OCI-LY1 (cell line): ENCODE data around the gene FERMT2.

Experiments
- EZH2 ChIP-seq: fragments of 200-600 bp; sonication (generic), shearing (Covaris generic); IDR thresholded peaks from 2 replicates; pipeline ENCODE4 v1.8.0; 2017; ENCODE audit warnings: borderline replicate concordance, mixed run types, mild to moderate bottlenecking, antibody characterized with exemption, low read length, moderate library complexity, mixed read lengths
- TF ChIP-seq, protein P1 (sequence below): fragments of 200-600 bp; sonication (generic), shearing (Covaris generic); IDR thresholded peaks from 2 replicates; pipeline ENCODE4 v1.5.1; 2017; ENCODE audit warnings: mild to moderate bottlenecking, antibody characterized with exemption, low read length, moderate library complexity, mixed read lengths

DNA sequence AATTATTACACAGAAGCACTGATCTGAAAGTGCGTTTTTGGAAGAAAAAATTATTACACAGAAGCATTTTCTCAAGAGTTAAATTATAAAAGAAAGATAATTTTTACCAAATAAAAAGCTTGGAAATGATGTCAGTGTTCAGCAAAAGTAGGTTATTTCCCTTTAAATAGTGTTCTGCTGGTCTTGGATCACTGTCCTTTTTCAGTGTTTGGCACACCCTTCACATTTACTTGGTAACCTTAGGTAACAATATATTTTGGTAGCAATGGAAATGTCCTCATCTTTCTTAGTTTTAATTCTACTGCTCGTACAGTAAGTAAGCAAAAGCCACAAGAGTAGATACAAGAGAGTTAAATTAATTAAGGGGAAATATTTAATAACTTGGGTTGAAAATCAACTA, 40.3 kb downstream of the FERMT2 start:
- TF ChIP-seq, protein P1, sequence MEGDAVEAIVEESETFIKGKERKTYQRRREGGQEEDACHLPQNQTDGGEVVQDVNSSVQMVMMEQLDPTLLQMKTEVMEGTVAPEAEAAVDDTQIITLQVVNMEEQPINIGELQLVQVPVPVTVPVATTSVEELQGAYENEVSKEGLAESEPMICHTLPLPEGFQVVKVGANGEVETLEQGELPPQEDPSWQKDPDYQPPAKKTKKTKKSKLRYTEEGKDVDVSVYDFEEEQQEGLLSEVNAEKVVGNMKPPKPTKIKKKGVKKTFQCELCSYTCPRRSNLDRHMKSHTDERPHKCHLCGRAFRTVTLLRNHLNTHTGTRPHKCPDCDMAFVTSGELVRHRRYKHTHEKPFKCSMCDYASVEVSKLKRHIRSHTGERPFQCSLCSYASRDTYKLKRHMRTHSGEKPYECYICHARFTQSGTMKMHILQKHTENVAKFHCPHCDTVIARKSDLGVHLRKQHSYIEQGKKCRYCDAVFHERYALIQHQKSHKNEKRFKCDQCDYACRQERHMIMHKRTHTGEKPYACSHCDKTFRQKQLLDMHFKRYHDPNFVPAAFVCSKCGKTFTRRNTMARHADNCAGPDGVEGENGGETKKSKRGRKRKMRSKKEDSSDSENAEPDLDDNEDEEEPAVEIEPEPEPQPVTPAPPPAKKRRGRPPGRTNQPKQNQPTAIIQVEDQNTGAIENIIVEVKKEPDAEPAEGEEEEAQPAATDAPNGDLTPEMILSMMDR, result no peak
- no peak for TF ChIP-seq EZH2
